Mesenchymal stem cell (in vitro differentiated cells and primary cell): Measurements from ENCODE around the gene ST8SIA1.

Experiments
- DNase-seq: peaks from one replicate; pipeline ENCODE4 v3.0.0-alpha.2; 2013
- H2AFZ ChIP-seq: one replicate; pipeline ENCODE4 v1.6.1; 2013; ENCODE audit warnings: low read depth, mild to moderate bottlenecking, control low read depth, inconsistent platforms, low read length, moderate library complexity
- H2AK5ac ChIP-seq: 2 replicates; pipeline ENCODE4 v1.6.1; 2013; ENCODE audit warnings: low read length, moderate library complexity, mild to moderate bottlenecking, inconsistent platforms; ENCODE audit not compliant: severe bottlenecking
- H2BK120ac ChIP-seq: one replicate; pipeline ENCODE4 v1.6.1; 2013; ENCODE audit warnings: low read depth, mild to moderate bottlenecking, inconsistent platforms, low read length, moderate library complexity
- H2BK12ac ChIP-seq, 2 experiments: one replicate each; pipeline ENCODE4 v1.6.1; 2013; ENCODE audit warnings: inconsistent platforms in 2 of 2, low read length in 2 of 2, mild to moderate bottlenecking in 2 of 2, moderate library complexity in 2 of 2, control low read depth in 1 of 2
- H2BK15ac ChIP-seq: one replicate; pipeline ENCODE4 v1.6.1; 2013; ENCODE audit warnings: mild to moderate bottlenecking, low read depth, inconsistent platforms; ENCODE audit not compliant: poor library complexity, severe bottlenecking
- H2BK5ac ChIP-seq: 2 replicates; pipeline ENCODE4 v1.6.1; 2013; ENCODE audit warnings: low read depth, mild to moderate bottlenecking, low read length, control low read depth, inconsistent platforms; ENCODE audit not compliant: poor library complexity, severe bottlenecking
- H3K14ac ChIP-seq, 2 experiments: one replicate each; pipeline ENCODE4 v1.6.1; 2013; ENCODE audit warnings: inconsistent platforms in 2 of 2, low read length in 2 of 2, control low read depth in 1 of 2, mild to moderate bottlenecking in 1 of 2, moderate library complexity in 1 of 2
- H3K18ac ChIP-seq, 2 experiments: one replicate each; pipeline ENCODE4 v1.6.1; 2013; ENCODE audit warnings: inconsistent platforms in 2 of 2, low read length in 2 of 2, control low read depth in 1 of 2, low read depth in 1 of 2, mild to moderate bottlenecking in 1 of 2
- H3K23ac ChIP-seq, 2 experiments: one replicate each; pipeline ENCODE4 v1.6.1; 2013; ENCODE audit warnings: inconsistent platforms in 2 of 2, low read length in 2 of 2, mild to moderate bottlenecking in 2 of 2, moderate library complexity in 2 of 2, control low read depth in 1 of 2
- H3K27ac ChIP-seq: 2 replicates; pipeline ENCODE4 v1.5.1; 2013; ENCODE audit warnings: mild to moderate bottlenecking, moderate library complexity, low read length, control low read depth, inconsistent platforms; ENCODE audit not compliant: poor library complexity, severe bottlenecking
- H3K27me3 ChIP-seq, 2 experiments: 2 replicates each; pipeline versions ENCODE4 v1.6.1 to v1.7.0; 2013; ENCODE audit warnings: low read length in 2 of 2, mild to moderate bottlenecking in 2 of 2, moderate library complexity in 2 of 2, control low read depth in 1 of 2, inconsistent platforms in 1 of 2; ENCODE audit not compliant: control insufficient read depth in 1 of 2, insufficient read depth in 1 of 2
- H3K36me3 ChIP-seq, 2 experiments: 2 replicates each; pipeline versions ENCODE4 v1.6.1 to v1.7.0; 2013; ENCODE audit warnings: low read length in 2 of 2, control low read depth in 1 of 2, inconsistent platforms in 1 of 2, low read depth in 1 of 2, mild to moderate bottlenecking in 1 of 2; ENCODE audit not compliant: insufficient read depth in 2 of 2, control insufficient read depth in 1 of 2
- H3K4ac ChIP-seq, 2 experiments: one replicate each; pipeline ENCODE4 v1.6.1; 2013; ENCODE audit warnings: inconsistent platforms in 2 of 2, low read length in 2 of 2, mild to moderate bottlenecking in 2 of 2, moderate library complexity in 2 of 2, control low read depth in 1 of 2, low read depth in 1 of 2
- H3K4me1 ChIP-seq: 2 replicates; pipeline ENCODE4 v1.6.1; 2013; ENCODE audit warnings: low read depth, low read length, control low read depth; ENCODE audit not compliant: control insufficient read depth, insufficient read depth
- H3K4me2 ChIP-seq: 2 replicates; pipeline ENCODE4 v1.6.1; 2013; ENCODE audit warnings: low read length, mild to moderate bottlenecking, inconsistent platforms; ENCODE audit not compliant: poor library complexity, severe bottlenecking
- H3K4me3 ChIP-seq, 2 experiments: 2 replicates each; pipeline versions ENCODE4 v1.5.1 to v1.7.0; 2013; ENCODE audit warnings: low read length in 2 of 2, mild to moderate bottlenecking in 2 of 2, control low read depth in 1 of 2, low read depth in 1 of 2; ENCODE audit not compliant: insufficient read depth in 1 of 2
- H3K79me1 ChIP-seq: replicated peaks from 2 replicates; pipeline ENCODE4 v1.6.1; 2013; ENCODE audit warnings: mild to moderate bottlenecking, control low read depth, low read length, inconsistent platforms; ENCODE audit not compliant: poor library complexity, severe bottlenecking
- H3K9ac ChIP-seq: 2 replicates; pipeline ENCODE4 v1.7.0; 2013; ENCODE audit warnings: mild to moderate bottlenecking, low read length, moderate library complexity
- H3K9me3 ChIP-seq: 2 replicates; pipeline ENCODE4 v1.7.0; 2013; ENCODE audit warnings: mild to moderate bottlenecking, low read length; ENCODE audit not compliant: control insufficient read depth
- H4K8ac ChIP-seq: one replicate; pipeline ENCODE4 v1.6.1; 2013; ENCODE audit warnings: inconsistent platforms, mild to moderate bottlenecking, low read length, moderate library complexity
- H4K91ac ChIP-seq: one replicate; pipeline ENCODE4 v1.6.1; 2013; ENCODE audit warnings: mild to moderate bottlenecking, low read length, inconsistent platforms
- WGBS: methylation state at CpG from one replicate; pipeline ENCODE4 v1.1.7; 2013; ENCODE audit warnings: mixed read lengths; 5-methylcytosine and 5-hydroxymethylcytosine counted together

Gene ST8SIA1

GRCh38 chr12:22361785-22362184 lies 27.3 kb upstream of the ST8SIA1 start:
- no peak overlapping the region for H2AFZ ChIP-seq

GRCh38 chr12:22360774-22361173 lies 26.3 kb upstream of the ST8SIA1 start:
- Histone ChIP-seq H4K91ac (no peak overlapping the region), H3K4me2 (no peak overlapping the region), H2BK15ac (no peak overlapping the region), H3K4me1 (no peaks in the 10 kb centered on the region), H3K36me3 (no peaks in the 10 kb centered on the region), H2BK5ac (no peak overlapping the region), H3K9ac (no peak overlapping the region), H2BK12ac (no peak overlapping the region), H3K9me3 (no peaks in the 10 kb centered on the region), H3K27ac (no peak overlapping the region), H2AFZ (no peak overlapping the region), H3K4ac (no peak overlapping the region), H3K27me3 (no peaks in the 10 kb centered on the region), H3K14ac (no peak overlapping the region), H3K18ac (no peak overlapping the region), H3K23ac (no peak overlapping the region), H2BK120ac (no peak overlapping the region), H2AK5ac (no peak overlapping the region), H3K79me1 (no peaks in the 10 kb centered on the region), H3K4me3 (no peak overlapping the region), H4K8ac (no peak overlapping the region)
- DNase-seq, result no peak
- WGBS, result 88% methylated on average over 3 of the region's 5 CpGs

More at GRCh38 chr12:22361785-22362184, 27.3 kb upstream of the ST8SIA1 start:
- Histone ChIP-seq H2BK120ac (no peak overlapping the region), H3K4me2 (no peak overlapping the region), H3K9ac (no peak overlapping the region), H3K14ac (no peak overlapping the region), H3K4me1 (no peaks in the 10 kb centered on the region), H3K27me3 (no peaks in the 10 kb centered on the region), H3K4ac (no peak overlapping the region), H2BK5ac (no peak overlapping the region), H2BK15ac (no peak overlapping the region), H3K27ac (no peak overlapping the region), H2BK12ac (no peak overlapping the region), H3K4me3 (no peak overlapping the region), H4K8ac (no peak overlapping the region), H3K36me3 (no peaks in the 10 kb centered on the region), H3K23ac (no peak overlapping the region), H3K18ac (no peak overlapping the region), H3K79me1 (no peaks in the 10 kb centered on the region), H3K9me3 (no peaks in the 10 kb centered on the region), H2AK5ac (no peak overlapping the region), H4K91ac (no peak overlapping the region)
- 72% methylated on average over 4 of the region's 4 CpGs for WGBS
- no peak for DNase-seq

DNA sequence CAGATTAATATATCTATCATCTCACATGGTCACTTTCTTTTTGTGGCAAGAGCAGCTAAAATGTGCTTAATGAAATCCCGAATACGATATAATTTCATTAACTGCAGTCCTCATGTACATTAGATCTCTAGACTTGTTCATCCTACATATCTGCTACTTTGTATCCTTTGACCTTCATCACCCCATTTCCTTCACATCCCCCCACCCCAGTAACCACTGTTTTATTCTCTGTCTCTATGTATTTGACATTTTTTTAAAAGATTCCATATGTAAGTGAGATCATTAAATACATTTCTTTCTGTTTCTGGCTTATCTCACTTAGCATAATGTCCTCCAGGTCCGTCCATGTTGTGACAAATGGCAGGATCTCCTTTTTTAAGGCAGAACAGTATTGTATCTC lies 23.0 kb upstream of the ST8SIA1 start:
- no peak overlapping the region for H2BK120ac ChIP-seq
- WGBS, result 94% methylated on average over 2 of the region's 3 CpGs

DNA sequence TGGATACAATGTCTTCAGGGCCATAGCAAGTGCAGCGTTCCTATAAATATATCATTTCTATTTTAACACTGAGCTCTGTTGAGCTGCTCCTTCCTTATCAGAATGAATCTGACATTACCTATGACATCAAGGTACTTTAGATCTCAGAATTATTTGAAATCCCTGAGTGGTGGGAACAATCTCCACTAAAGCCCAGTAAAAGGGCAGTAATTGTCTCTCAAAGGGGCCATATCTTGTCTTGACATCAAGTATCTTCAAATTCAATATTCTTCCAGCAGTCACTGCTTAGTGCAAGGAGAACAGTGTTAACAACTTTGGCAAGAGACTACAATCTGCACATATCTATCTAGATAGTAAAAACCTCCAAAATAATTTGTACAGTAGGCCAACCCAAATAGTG lies 21.7 kb upstream of the ST8SIA1 start:
- H3K27me3 ChIP-seq, result peaks cover 0 to 5% of the 10 kb centered on the region in 2 experiments
- H3K36me3 ChIP-seq, result no peaks in the 10 kb centered on the region
- no peak overlapping the region for H2BK15ac ChIP-seq
- H3K4ac ChIP-seq, result no peak overlapping the region
- no peak overlapping the region for H3K14ac ChIP-seq
- H3K23ac ChIP-seq, result no peak overlapping the region
- H2BK5ac ChIP-seq, result no peak overlapping the region
- no peak overlapping the region for H4K8ac ChIP-seq
- 100% methylated on average over 1 of the region's 1 CpG for WGBS
- H3K4me1 ChIP-seq, result no peaks in the 10 kb centered on the region
- H3K9ac ChIP-seq, result no peak overlapping the region
- H4K91ac ChIP-seq, result no peak overlapping the region
- H2AFZ ChIP-seq, result no peak overlapping the region
- H3K18ac ChIP-seq, result no peak overlapping the region
- no peak overlapping the region for H3K4me3 ChIP-seq
- DNase-seq, result no peak
- no peak overlapping the region for H2BK120ac ChIP-seq
- no peak overlapping the region for H3K4me2 ChIP-seq
- no peak overlapping the region for H2BK12ac ChIP-seq
- H3K79me1 ChIP-seq, result no peaks in the 10 kb centered on the region
- no peak overlapping the region for H2AK5ac ChIP-seq
- H3K9me3 ChIP-seq, result no peaks in the 10 kb centered on the region
- no peak overlapping the region for H3K27ac ChIP-seq

More for the DNA sequence above, 23.0 kb upstream of the ST8SIA1 start:
- no peaks in the 10 kb centered on the region for H3K4me1 ChIP-seq
- no peak overlapping the region for H2BK15ac ChIP-seq
- H2AFZ ChIP-seq, result no peak overlapping the region
- peaks cover 0 to 5% of the 10 kb centered on the region in 2 experiments for H3K27me3 ChIP-seq
- DNase-seq, result no peak
- no peak overlapping the region for H2BK5ac ChIP-seq
- no peak overlapping the region for H2AK5ac ChIP-seq
- H3K79me1 ChIP-seq, result no peaks in the 10 kb centered on the region
- no peak overlapping the region for H2BK12ac ChIP-seq
- no peak overlapping the region for H4K8ac ChIP-seq
- H3K4me3 ChIP-seq, result no peak overlapping the region
- H3K23ac ChIP-seq, result no peak overlapping the region
- H3K9ac ChIP-seq, result no peak overlapping the region
- no peaks in the 10 kb centered on the region for H3K9me3 ChIP-seq
- H3K18ac ChIP-seq, result no peak overlapping the region
- H3K4ac ChIP-seq, result no peak overlapping the region
- H3K27ac ChIP-seq, result no peak overlapping the region
- no peaks in the 10 kb centered on the region for H3K36me3 ChIP-seq
- H4K91ac ChIP-seq, result no peak overlapping the region
- no peak overlapping the region for H3K4me2 ChIP-seq
- H3K14ac ChIP-seq, result no peak overlapping the region
